NCI-H1436 (cell line): ENCODE measurements around the gene CNOT9.

Experiments
- DNase-seq: peaks from one replicate; lab custom pipeline; 2025; lab: John Stamatoyannopoulos, UW

Gene CNOT9

DNA sequence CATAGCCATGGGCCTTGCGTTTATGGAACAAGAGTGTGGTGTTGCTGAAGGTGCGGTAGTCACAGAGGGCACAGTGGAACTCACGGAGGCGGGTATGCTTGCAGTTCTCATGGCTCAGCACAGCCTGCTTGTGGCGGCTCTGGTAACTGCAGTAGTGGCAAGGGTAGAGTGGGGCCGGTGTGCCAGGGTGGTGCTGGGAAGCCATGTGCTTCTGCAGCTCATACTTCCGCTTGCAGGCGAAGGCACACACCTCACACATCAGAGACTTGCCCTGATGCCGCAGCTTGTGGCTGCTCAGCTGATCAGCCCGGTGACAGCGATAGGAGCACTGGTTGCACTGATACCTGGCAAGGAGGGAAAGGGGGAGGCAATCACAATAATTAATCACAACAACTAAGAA, 76.1 kb downstream of the CNOT9 start:
- no peak for DNase-seq

DNA sequence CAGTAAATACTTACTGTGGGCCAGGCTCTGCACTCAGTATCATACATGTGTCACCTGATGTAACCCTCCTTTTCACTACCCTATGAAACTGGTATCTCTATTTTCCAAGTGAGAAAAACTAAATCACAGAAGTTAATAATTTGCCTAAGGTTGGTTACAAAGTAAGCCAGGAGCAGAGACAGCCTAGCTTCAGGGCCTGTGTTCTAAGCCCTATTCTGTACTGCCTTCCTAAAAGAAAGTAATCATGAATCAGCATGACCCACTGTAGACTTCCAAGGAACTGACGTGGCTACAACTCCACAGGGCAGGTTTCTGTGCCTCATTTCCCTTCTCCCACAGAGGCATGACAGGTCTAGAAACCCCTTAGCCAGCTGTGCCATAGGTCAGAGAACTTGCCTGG, 76.5 kb downstream of the CNOT9 start:
- no peak for DNase-seq
